ENCODE measurements around the gene NTNG2. TPM values are rescaled to one million over a fixed set of nuclear protein-coding genes. Genes with fewer than 3 reads are reported as not detected.

The NTNG2 gene
- total RNA-seq, 1 experiment from 2014 or later, result not detected

DNA sequence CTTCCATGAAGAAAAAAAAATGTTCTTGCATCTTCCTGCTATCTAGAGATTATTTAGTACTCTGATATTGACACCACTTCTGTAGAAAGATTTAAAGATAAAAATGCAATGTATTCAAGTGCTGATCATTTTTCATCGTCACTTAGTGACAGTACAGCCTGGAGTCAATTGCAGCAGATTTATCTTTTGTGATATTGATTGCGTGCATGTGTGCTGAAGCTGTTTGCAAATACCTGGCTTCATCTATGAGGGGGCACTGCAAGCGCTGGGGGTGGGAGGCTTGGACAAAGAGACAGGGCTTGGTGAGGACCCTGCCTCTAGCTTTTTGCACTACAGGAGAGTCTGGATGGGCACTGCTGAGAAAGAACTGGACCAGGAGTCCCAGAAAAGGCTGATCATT is 44.2 kb upstream of the NTNG2 start:
- DNase-seq (ENCODE audit: unreplicated experiment), result no peak
- Mint-ChIP-seq H3K36me3 (ENCODE audit: insufficient read depth, unreplicated experiment) (no peaks in the 10 kb centered on the region), H3K4me1 (ENCODE audit: insufficient read depth, unreplicated experiment) (no peaks in the 10 kb centered on the region), H3K4me3 (ENCODE audit: unreplicated experiment) (no peak overlapping the region), H3K27me3 (ENCODE audit: insufficient read depth, unreplicated experiment) (peaks cover 92% of the 10 kb centered on the region), H3K9me3 (ENCODE audit: unreplicated experiment) (no peaks in the 10 kb centered on the region), H3K27ac (ENCODE audit: low read depth, unreplicated experiment) (no peak overlapping the region)
- ChIA-PET CTCF (interaction anchor here (0.7 kb wide), 1 partner anchor 8 kb away, joined by 3 read pairs; no protein-coding TSS in a partner anchor), POLR2A (interaction anchor here (0.9 kb wide), 1 partner anchor 24 kb away, joined by 3 read pairs; no protein-coding TSS in a partner anchor)
- TF ChIP-seq, protein P1, sequence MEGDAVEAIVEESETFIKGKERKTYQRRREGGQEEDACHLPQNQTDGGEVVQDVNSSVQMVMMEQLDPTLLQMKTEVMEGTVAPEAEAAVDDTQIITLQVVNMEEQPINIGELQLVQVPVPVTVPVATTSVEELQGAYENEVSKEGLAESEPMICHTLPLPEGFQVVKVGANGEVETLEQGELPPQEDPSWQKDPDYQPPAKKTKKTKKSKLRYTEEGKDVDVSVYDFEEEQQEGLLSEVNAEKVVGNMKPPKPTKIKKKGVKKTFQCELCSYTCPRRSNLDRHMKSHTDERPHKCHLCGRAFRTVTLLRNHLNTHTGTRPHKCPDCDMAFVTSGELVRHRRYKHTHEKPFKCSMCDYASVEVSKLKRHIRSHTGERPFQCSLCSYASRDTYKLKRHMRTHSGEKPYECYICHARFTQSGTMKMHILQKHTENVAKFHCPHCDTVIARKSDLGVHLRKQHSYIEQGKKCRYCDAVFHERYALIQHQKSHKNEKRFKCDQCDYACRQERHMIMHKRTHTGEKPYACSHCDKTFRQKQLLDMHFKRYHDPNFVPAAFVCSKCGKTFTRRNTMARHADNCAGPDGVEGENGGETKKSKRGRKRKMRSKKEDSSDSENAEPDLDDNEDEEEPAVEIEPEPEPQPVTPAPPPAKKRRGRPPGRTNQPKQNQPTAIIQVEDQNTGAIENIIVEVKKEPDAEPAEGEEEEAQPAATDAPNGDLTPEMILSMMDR (IDR thresholded peaks at IDR 0.05; ENCODE audit: unreplicated experiment), result no peak
- intact Hi-C loops (cut with micrococcal nuclease), result no loop called here
- BruUV-seq (replicated peaks), result no TSS peak

DNA sequence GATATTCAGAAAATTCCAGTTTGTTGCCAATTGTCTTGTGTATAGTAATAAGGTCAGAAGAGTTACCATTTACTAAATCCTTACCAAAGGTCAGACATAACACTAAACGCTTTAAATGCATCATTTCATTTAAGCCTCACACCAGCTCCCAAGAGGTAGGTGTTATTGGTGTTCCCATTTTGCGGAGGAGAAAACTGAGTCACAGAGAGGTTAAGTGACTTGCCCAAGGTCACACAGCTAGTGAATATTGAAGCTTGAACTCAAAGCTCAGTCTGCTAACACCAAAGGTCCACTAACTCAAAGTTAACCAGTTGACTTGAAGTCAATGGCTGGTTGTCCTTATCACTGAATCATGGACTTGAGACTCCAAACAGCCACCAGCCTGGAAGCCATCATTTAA is 40.8 kb upstream of the NTNG2 start:
- no peaks in the 10 kb centered on the region for H3K4me1 Mint-ChIP-seq (ENCODE audit: insufficient read depth, unreplicated experiment)
- H3K9me3 Mint-ChIP-seq (ENCODE audit: unreplicated experiment), result no peaks in the 10 kb centered on the region
- TF ChIP-seq, protein P1 (IDR thresholded peaks at IDR 0.05; ENCODE audit: unreplicated experiment), result no peak
- intact Hi-C loops (cut with micrococcal nuclease), result no loop called here
- no peak for DNase-seq (ENCODE audit: unreplicated experiment)
- no TSS peak for BruUV-seq (replicated peaks)
- CTCF ChIA-PET, result no interaction called here
- POLR2A ChIA-PET, result interaction anchor here (0.5 kb wide), 1 partner anchor 199 kb away, joined by 4 read pairs; no protein-coding TSS in a partner anchor
- H3K27ac Mint-ChIP-seq (ENCODE audit: low read depth, unreplicated experiment), result no peak overlapping the region
- H3K36me3 Mint-ChIP-seq (ENCODE audit: insufficient read depth, unreplicated experiment), result no peaks in the 10 kb centered on the region
- H3K4me3 Mint-ChIP-seq (ENCODE audit: unreplicated experiment), result no peak overlapping the region
- H3K27me3 Mint-ChIP-seq (ENCODE audit: insufficient read depth, unreplicated experiment), result peaks cover 100% of the 10 kb centered on the region

DNA sequence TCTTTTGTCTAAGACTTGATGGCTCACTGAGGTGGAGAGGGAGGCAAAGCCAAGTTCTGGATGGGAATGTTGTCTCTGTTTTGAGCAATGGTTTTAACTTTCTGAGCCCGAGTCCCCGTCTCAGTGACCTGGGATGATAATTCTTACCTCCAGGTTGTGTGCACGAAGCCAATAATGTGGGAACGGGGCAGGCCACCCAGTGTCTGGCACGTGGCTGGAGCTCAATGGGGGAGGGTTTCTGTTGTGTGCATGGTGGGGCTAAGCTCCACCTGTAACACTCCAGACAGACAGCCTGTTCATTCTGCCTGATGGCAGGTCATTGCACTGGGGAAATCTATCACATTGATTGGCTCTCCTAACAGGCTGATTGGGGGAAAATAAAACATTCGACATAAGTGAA is 37.1 kb upstream of the NTNG2 start:
- CTCF ChIA-PET, result no interaction called here
- TF ChIP-seq, protein P1 (IDR thresholded peaks at IDR 0.05; ENCODE audit: unreplicated experiment), result no peak
- POLR2A ChIA-PET, result no interaction called here
- Mint-ChIP-seq H3K27me3 (ENCODE audit: insufficient read depth, unreplicated experiment) (peaks cover 99% of the 10 kb centered on the region), H3K4me3 (ENCODE audit: unreplicated experiment) (no peak overlapping the region), H3K4me1 (ENCODE audit: insufficient read depth, unreplicated experiment) (no peaks in the 10 kb centered on the region), H3K27ac (ENCODE audit: low read depth, unreplicated experiment) (no peak overlapping the region), H3K9me3 (ENCODE audit: unreplicated experiment) (no peaks in the 10 kb centered on the region), H3K36me3 (ENCODE audit: insufficient read depth, unreplicated experiment) (no peaks in the 10 kb centered on the region)
- BruUV-seq (replicated peaks), result no TSS peak
- intact Hi-C loops (cut with micrococcal nuclease), result no loop called here
- no peak for DNase-seq (ENCODE audit: unreplicated experiment)

DNA sequence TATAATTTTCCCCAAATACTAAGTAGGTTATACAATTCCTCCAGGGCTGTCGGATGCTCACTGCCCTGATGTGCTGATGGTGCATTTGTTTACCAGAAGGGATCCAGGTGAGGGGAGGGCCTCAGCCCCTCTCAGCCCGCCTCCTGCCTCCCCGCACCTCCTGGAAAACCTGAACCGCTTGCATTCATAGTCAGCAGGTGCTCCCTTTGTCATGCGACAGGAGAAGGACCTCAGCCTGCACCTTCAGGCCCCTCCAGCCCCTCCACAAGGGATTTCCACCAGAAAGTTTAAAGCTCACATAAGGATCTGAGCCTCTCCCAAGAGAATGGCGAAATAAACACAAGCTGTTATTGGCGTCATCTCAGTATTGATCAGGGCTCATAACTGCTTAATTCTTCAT is 36.5 kb upstream of the NTNG2 start:
- H3K9me3 Mint-ChIP-seq (ENCODE audit: unreplicated experiment), result no peaks in the 10 kb centered on the region
- H3K4me3 Mint-ChIP-seq (ENCODE audit: unreplicated experiment), result no peak overlapping the region
- H3K27me3 Mint-ChIP-seq (ENCODE audit: insufficient read depth, unreplicated experiment), result peaks cover 99% of the 10 kb centered on the region
- ChIA-PET POLR2A (no interaction called here), CTCF (no interaction called here)
- no TSS peak for BruUV-seq (replicated peaks)
- no peaks in the 10 kb centered on the region for H3K36me3 Mint-ChIP-seq (ENCODE audit: insufficient read depth, unreplicated experiment)
- no peak overlapping the region for H3K27ac Mint-ChIP-seq (ENCODE audit: low read depth, unreplicated experiment)
- intact Hi-C loops (cut with micrococcal nuclease), result no loop called here
- no peak for DNase-seq (ENCODE audit: unreplicated experiment)
- TF ChIP-seq, protein P1 (IDR thresholded peaks at IDR 0.05; ENCODE audit: unreplicated experiment), result no peak
- H3K4me1 Mint-ChIP-seq (ENCODE audit: insufficient read depth, unreplicated experiment), result no peaks in the 10 kb centered on the region
